Bone marrow (tissue), 2 donors: ENCODE results near the gene RGPD8.

Experiments
- DNase-seq, 2 donors: peaks; one replicate each; lab custom pipeline; 2025; lab: John Stamatoyannopoulos, UW

Gene RGPD8

DNA sequence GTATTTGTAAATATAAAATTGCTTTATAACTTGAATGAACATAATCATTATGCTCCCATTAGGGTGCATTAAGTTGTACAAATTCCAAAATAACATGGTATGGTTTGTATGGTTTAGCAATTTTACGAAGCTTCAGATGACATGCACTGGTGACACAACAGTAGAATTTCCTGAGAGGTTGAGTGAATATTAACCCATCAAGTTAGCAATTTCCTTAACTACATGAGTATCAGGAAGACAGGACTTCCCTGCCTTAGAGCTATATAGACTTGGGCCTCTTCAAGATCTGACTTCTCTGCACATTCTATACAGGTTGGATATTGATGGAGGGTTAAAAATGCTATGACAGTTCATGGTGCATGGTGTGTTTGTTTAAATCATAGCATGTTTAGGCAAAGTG lies 97.8 kb downstream of the RGPD8 start:
- no peak for DNase-seq

DNA sequence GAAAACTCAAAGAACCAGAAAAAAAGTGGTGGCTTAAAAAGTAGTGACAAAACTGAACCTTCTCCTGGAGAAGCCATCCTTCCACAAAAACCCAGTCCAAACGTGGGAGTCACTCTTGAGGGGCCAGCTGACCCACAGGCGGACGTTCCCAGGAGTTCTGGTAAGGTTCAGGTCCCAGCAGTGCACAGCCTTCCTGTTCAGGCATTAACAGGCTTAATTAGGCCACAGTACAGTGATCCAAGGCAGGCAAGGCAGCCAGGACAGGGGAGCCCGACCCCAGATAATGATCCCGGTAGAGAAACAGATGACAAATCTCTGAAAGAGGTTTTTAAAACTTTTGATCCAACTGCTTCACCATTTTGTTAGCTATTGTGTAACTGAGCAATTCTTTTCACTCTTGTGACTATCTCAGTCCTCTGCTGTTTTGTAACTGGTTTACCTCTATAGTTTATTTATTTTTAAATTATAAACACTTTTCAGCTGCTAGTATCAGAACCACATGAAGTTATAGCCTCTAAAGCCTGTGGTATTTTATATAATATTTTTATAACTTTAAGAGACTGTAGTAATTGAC lies 101.2 kb downstream of the RGPD8 start:
- DNase-seq: no peak

DNA sequence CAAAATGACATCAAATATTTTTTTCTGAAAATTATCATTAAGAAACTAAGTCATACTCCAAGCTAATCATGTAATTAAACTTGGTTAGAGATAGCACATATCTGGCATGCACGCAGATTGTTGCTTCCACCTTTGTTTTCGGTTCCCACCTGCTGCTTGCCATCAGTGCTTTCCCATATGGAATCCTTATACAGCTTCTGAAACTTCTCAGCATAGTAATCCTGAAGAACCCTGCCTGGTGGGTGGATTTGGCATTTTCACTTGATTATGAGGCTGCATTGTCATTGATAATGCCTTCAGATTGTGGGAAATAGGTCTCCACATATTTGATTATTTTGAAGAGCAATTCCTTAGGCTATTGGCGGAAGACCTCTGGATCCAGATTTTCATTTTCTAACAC lies 110.5 kb downstream of the RGPD8 start:
- no peak for DNase-seq

DNA sequence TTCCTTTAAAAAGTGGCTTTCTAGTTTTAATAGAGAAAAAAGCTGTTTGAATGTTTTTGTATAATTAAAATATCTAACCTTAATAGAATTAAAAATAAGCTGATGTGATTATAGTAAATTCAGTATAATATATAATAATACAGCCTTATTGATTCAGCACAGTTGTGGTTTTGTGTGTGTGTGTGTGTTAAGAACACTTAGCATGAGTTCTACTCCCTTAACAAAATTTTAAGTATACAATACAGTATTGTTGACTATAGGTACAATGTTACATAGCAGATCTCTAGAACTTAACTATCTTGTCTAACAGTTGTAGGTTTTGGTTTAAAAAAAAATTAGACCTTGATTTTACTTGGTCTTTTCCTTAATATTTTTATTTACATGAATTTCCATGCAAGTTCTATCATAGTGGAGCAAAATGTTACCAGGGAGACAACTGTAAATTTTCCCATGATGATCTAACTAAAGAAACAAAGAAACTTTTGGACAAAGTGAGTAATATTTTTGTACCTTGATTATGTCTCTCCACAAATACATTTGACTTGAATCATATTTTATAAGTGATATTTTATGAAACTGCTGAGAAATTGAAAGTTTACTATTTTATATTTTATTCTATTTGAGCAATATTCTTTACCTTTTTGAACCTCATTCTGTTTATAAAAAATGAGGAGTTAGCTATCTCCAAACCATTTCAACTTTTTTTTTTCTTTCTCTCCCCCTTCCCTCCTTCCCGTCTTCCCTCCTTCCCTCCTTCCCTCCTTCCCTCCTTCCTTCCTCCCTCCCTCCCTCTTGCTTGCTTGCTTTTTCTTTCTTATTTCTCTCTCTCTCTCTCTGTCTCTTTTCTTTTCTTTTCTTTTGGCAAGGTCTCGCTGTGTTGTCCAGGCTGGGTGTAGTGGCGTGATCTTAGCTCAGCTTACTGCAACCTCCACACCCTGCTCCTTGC lies 111.8 kb downstream of the RGPD8 start:
- no peak for DNase-seq
